ENCODE measurements around the gene TAF3.
A peak's percentile ranks its signal among the peaks of the same experiment; 100 is the strongest.
"Not testable (repeated sequence)": the region's sequence is repeated elsewhere in the genome, so short reads cannot be mapped to it uniquely, and the experiment has no call there.

TAF3 gene

DNA sequence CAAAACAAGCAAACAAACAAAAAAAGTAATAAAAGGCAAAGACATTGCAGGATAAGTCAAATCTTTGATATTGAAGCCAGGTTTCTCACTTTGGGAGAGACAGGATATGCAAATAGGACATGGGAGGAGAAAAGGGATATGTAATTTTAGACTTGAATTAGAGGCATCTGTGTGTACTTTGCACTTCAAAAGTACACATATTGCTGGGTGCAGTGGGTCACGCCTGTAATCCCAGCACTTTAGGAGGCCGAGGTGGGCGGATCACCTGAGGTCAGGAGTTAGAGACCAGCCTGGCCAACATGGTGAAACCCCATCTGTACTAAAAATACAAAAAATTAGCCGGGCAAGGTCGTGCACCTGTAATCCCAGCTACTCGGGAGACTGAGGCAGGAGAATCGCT lies 6.6 kb upstream of the TAF3 start:
- DNase-seq (ENCODE audit: low read depth in 2 of 2): not testable (repeated sequence)

- DNase-seq (ENCODE audit: low read depth in 2 of 2): no peak
Observed at GRCh38 chr10:7813481-7813880, 4.8 kb upstream of the TAF3 start.

DNA sequence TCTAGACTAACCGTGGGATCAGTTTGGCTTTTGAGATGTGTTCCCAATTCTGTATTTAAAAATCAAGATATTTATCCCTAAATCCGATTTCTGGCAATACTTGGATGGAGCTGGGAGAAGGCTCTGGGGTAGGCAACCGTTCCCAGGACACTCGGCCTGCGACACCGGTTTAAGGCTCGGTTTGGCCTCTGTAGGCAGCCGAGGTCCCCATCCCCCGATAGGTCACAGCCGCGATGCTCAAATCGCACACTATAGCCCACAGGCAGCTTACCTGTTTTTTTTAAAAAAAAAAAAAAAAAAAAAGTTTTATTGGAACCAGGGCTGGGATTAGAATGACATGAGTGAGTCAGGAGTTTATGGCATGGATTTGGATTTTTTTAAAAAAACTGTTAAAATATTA lies 729 bp upstream of the TAF3 start:
- no peak for DNase-seq (ENCODE audit: low read depth in 2 of 2)

- DNase-seq (ENCODE audit: low read depth in 2 of 2): no peak
Observed at GRCh38 chr10:7817984-7818294, 366 bp upstream of the TAF3 start.

GRCh38 chr10:7819121-7819460 lies 786 bp downstream of the TAF3 start:
- peak in 1 of 2 donors; percentile 1 for DNase-seq (ENCODE audit: low read depth in 2 of 2)

DNA sequence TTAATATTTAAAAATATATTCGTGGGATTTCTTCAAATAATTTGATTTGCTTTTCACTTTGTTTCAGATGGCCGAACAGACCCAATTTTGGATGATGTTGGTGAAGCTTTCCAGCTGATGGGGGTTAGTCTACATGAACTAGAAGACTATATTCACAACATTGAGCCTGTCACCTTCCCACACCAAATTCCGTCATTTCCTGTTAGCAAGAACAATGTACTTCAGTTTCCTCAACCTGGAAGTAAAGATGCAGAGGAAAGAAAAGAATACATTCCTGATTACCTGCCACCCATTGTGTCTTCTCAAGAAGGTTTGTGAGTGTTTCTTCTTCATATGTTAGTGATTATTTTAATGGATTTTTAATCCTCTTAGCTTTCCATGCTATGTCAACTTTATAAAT lies 5.9 kb downstream of the TAF3 start:
- no peak for DNase-seq (ENCODE audit: low read depth in 2 of 2)

DNA sequence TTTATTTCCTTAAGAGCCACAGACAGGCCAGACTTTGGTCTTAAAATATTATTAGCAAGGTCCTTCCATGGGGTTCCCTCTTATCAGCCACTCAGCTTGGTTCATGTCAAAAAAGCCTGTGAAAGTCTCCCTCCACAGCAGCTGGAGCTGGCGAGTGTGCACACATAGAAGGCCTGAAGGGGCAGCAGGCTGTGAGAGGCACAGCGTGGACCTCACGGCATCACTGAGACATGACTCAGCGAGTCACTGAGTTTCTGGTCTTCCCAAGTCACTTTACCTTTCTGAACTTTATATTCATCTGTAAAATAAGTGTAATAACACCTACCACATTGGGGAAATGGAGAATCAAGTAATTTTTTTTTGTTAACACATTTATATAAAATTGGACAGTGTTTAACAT lies 8.7 kb downstream of the TAF3 start:
- no peak for DNase-seq (ENCODE audit: low read depth in 2 of 2)

GRCh38 chr10:7829289-7829834 lies 11.1 kb downstream of the TAF3 start:
- no peak for DNase-seq (ENCODE audit: low read depth in 2 of 2)

DNA sequence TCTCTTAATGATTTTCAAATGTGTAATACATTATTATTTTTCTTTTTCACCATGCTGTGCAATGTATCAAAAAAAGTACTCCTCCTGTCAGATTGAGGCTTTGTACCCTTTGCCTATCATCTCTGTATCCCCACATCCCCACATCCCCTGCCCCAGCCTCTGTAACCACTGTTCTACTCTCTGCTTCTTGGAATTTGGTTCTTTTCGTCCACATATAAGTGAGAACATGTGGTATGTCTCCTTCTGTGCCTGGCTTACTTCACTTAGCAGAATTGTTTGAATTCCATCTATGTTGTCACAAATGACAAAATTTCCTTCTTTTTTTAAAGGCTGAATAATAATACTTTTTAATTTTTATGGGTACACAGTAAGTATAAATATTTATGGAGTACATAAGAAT lies 13.8 kb downstream of the TAF3 start:
- DNase-seq (ENCODE audit: low read depth in 2 of 2): no peak

- no peak for DNase-seq (ENCODE audit: low read depth in 2 of 2)
Observed at GRCh38 chr10:7833210-7833609, 14.9 kb downstream of the TAF3 start.

DNA sequence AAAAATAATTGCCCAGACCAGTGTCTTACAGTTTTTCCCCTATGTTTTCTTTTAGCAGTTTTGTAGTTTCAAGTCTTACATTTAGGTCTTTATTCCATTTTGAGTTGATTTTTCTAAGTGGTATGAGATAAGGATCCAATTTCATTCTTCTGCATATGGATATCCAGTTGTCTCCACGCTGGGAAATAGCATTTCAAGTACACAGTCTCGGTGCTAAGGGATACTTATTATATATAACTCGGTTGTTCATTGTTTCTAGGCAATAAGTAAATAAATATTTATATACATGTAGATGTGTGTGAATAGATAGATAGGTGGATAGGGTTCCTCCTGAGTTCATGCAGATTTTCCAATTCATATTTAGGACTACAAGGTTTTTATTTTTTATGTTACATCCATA lies 16.0 kb downstream of the TAF3 start:
- no peak for DNase-seq (ENCODE audit: low read depth in 2 of 2)

- DNase-seq (ENCODE audit: low read depth in 2 of 2): no peak
Observed at GRCh38 chr10:7836571-7836970, 18.3 kb downstream of the TAF3 start.

GRCh38 chr10:7846591-7846990 lies 28.3 kb downstream of the TAF3 start:
- no peak for DNase-seq (ENCODE audit: low read depth in 2 of 2)

DNA sequence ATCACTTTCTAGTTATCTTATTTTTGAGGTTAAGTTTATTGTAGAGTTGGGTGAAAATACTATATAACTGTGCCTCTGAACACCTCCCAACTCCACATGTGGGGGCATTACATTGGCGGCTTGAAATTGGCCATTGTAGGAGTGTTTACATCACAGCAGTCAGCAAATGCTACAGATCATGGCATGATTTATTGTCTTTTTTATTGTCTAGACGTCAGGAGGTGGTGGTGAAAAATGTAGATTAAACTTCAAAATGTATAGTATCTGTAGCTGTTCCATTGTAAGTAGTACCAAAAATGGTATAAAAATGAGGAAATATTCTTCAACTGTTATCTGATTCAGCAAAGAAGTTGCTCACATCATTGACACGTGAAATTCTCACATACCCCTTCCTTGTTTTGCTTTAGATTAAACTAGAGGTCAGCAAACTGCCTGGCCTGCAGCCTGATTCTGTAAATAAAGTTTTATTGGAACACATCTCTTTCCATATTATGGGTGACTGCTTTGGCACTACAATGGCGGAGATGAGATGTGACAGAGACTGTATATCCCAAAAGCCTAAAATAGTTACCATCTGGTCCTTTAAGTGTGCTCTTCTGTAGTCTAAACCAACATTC lies 35.0 kb downstream of the TAF3 start:
- DNase-seq (ENCODE audit: low read depth in 2 of 2): no peak

DNA sequence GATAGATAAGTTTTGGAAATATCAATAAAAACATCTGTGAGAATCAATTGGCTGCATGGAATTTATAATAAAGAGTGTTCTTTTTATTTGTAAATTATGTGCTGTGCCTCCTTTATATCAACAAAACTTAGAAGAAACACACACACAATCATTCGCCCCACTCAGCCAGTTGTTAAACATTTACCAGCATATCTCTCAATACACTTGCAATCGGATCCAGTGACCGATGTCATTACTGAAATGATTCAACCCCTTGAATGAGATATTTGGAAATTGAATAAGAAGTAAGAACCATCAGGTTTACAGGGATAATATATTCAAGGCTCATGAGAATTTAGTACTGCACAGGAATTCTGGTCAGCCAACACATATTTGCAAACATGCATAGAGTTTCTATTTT lies 35.6 kb downstream of the TAF3 start:
- DNase-seq (ENCODE audit: low read depth in 2 of 2): no peak

DNA sequence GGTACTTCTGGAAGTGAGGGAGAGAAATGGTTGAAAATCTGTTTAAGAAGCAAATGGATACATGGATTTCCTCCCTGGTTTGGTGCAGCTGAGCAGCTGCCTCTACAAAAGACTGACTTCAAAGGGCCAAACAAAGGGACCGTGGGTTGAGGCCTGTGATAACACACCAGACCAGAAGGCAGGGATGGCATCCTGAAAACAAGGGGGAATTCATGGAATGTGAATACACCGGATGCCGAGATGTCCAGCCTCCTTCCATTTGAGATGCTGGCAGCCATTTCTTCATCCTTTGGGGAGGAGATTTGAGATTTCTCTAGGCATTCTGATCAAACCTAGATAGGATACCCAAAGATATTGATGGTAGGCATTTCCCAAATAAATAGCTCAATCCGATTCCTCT lies 36.9 kb downstream of the TAF3 start:
- DNase-seq (ENCODE audit: low read depth in 2 of 2): no peak

DNA sequence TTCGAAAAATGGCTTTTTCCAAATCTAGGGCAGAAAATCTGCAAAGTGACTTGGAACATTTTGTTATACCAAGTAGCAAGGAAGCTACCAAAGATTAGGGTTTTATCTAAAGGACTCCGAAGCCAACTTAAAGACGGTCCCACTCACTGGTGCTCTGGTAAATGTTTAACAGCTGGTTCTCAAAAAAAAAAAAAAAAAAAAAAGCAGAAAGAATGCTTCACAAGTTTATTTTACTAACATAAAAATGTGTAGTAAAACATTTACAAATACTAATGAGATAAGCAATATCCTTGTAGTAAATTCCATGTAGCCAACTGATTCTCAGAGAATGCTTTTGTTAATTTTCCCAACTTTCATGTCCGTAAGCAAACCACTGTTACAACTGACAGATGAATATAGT lies 38.4 kb downstream of the TAF3 start:
- DNase-seq (ENCODE audit: low read depth in 2 of 2): no peak

GRCh38 chr10:7857262-7857661 lies 39.0 kb downstream of the TAF3 start:
- DNase-seq (ENCODE audit: low read depth in 2 of 2): no peak

GRCh38 chr10:7861509-7862120 lies 43.3 kb downstream of the TAF3 start:
- DNase-seq (ENCODE audit: low read depth in 2 of 2): no peak

- no peak for DNase-seq (ENCODE audit: low read depth in 2 of 2)
Observed at GRCh38 chr10:7862121-7862514, 43.8 kb downstream of the TAF3 start.

DNA sequence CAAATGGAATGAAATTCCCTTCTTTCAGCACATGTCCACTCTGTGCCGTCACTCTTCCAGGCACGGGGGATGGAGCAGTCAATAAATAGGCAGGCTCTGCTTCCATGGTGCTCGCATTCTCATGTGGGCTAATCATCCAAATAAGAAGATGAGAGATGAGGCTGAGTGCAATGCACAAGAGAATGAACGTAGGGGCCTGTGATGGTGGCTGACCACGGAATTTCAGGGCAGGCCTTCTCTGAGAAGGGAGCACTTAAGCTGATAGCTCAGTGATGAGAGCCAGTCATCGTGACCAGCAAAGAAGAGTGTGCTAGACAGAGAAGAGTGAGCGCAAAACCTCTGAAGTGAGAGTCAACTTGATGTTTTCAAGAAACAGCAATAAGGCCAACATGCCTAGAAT lies 47.9 kb downstream of the TAF3 start:
- DNase-seq (ENCODE audit: low read depth in 2 of 2): no peak

GRCh38 chr10:7872041-7872442 lies 53.7 kb downstream of the TAF3 start:
- no peak for DNase-seq (ENCODE audit: low read depth in 2 of 2)

DNA sequence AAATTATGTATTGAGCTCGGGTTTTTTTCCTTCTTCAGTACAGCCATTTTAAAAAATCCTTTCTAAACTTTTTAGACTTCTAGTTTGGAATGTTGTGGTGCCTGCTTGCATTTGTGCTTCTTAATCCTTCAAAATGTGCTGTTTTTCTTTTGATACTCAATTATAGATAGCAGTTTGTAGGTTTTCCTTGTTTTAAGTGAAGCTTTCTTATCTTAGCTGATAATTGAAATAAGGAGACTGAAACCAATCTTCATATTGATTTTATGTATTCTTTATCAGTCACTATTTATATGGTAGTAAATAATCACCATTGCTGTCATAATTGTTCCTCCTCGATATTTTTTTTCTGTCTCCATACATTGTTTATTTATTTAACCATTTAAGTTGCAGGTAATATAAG lies 56.6 kb downstream of the TAF3 start:
- DNase-seq (ENCODE audit: low read depth in 2 of 2): no peak

DNA sequence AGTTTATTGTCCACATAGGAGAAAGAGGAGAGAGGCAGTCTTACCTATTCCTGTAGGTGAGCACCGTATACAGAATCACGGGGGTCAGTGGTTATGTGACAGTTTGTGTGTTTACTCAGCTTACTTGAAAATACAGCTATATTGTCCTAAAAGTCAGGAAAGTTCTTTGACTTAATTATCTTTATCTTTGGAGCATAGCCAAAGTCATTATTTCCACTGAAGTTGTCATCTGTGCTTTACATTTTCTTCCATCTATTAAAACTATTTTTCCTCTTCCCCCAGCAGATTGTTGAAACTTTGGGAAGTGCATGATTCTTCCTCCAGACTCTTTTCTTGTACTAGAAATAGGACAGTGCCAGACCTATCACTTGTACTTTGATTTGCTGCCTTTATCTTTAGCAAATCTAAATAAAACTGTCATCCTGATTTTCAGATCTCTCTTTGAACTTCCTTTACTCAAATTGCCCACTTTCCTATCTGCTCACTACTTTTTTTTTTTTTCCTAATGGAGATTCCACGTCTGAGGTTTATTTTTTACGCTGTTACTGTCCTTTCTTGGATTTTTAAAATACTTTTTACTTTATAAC lies 58.3 kb downstream of the TAF3 start:
- no peak for DNase-seq (ENCODE audit: low read depth in 2 of 2)

Measured in stimulated activated CD8-positive, alpha-beta memory T cell treated with anti-CD3 and anti-CD28 coated beads, Interleukin-15, amount 100 ng/mL, for 48 hours (primary cell).